NCI-H2196 (cell line): ENCODE measurements around the gene ARHGAP15.

Experiments
- DNase-seq: peaks from one replicate; lab custom pipeline; 2025; ENCODE audit not compliant: unreplicated experiment; lab: John Stamatoyannopoulos, UW

The ARHGAP15 gene

DNA sequence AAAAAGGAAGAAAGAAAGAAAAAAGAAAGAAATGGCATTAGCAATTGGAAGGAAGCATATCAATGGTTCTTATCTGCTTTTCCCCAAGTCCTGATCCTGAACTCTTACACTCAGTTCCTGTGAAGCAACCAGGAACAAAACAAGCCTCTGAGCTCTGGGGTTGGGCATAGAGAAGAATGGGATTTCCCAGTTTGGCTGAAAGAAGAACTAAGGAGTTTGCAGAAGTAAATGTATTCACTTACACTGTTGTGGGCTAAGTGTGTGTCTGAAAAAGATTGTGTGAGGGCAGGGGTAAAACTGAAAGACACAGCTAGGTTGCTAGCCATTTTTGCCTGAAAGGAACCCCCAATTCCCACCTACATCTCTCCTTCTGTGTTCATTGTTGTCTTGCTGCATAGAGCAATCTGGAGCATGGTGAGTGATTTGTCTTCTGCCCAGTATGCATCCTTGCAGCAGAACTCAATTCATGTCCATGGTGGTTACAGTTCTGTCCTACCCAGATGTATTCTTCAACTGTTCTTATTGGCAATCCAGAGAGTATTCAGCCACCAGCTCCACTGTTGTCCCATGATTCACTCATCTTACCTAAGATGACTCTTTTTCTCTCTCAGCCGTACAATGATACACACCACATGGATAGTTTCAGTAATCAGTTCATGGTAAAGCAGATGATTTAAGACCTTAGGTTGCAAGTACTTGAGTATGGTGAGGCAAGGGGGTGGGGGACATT, 348.7 kb downstream of the ARHGAP15 start:
- no peak for DNase-seq

DNA sequence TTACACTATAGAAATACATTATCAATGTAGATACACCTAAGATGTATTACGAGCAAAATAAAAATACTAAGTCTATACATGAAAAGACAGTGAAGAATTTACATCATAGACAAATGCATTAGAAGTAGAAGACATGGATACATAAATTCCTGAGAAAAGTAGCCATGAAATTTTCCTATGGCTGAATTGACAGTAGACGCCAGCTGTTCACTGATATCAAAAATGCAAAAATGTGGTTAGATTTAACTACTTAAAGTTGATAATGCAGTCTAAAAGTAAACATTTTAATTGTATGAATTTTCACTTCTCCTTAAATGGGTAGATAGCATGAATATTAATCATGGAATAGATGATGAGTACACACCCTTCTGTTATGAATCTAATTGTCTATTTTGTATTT, 350.9 kb downstream of the ARHGAP15 start:
- DNase-seq = no peak

DNA sequence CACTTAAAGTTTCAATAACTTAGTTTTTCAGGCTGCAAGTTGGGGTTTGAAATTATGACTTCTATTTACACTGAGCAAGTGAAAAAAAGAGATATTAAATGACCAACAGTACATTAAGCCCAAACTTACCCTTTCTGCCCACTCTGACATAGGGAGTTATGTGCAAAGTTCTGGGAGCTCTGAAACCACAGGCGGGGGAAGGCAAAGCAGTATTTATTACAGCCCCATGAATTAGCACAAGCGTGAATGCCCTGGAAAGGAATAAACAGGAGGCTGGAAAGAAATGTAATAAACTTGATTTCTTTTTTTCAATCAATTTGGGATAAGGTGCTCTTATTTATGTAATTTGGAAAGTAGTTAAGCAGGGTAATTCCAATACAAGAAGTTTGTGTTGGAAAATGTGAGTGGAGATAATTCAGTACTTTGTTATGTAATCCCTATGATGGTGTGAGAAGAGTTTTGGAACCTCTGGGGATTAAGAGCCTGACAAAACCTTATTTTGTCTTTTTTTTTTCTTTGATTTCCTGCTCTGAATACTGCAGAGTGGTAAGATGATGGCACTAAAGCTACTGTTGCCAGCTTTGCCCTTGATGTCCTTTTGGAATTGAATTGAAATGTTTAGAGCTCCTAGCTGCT, 351.5 kb downstream of the ARHGAP15 start:
- DNase-seq = no peak

DNA sequence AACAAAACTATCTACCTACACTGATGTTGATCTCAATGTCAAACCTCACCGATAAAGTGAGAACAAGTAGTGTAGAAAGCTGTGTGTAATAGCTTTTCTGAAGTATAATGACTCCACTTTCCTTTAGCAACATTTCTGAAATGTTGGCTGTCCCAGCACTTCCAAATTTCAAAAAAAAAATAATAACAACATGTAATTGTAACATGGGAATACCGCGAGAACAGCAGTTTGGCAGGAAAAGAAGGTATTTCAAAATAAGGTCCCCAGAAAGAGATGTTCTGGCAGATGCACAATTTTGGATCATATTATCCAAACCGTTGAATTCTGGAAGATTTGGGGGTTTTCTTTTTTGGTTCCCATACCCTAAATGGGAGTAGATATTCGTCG, 352.0 kb downstream of the ARHGAP15 start:
- no peak for DNase-seq

DNA sequence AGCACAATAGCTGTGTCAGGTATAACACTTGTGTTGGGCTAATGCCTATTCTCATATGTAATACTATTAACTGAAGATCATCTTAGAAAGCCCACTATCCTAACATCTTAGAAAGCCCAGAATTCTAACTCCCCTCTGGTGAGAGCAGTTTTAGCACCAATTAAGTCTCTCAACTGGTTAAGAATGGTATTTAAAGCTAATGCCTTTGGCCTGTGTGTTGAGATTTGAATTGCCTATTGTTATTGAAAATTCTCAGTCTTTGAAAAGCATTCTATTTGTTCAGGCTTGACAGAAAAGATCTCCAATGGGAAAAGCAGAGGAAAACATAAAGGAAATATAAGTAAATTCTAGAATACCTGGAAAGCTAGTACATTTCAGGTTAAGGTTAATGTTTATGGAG, 352.5 kb downstream of the ARHGAP15 start:
- DNase-seq = no peak

DNA sequence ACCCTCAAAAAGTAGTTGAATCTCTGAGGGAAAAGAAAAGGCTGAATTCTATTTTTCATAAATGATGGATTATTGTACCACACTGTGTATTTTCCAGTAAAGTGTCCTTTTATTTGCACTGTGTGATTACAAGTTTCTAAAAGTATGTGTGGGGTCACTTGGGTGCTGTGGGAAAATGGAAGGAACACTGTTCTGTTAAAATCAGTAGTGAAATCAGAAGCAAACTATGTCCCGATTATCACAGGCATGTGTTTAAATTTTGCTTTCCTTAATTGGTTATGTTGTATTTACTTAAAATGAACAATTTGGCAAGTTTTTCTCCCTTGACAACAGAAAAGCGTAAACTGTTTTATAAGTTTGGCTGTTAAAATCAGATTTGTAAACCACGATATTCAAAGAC, 353.1 kb downstream of the ARHGAP15 start:
- DNase-seq = no peak

- no peak for DNase-seq
These were observed 353.6 kb downstream of the ARHGAP15 start for GRCh38 chr2:143482771-143483170.

DNA sequence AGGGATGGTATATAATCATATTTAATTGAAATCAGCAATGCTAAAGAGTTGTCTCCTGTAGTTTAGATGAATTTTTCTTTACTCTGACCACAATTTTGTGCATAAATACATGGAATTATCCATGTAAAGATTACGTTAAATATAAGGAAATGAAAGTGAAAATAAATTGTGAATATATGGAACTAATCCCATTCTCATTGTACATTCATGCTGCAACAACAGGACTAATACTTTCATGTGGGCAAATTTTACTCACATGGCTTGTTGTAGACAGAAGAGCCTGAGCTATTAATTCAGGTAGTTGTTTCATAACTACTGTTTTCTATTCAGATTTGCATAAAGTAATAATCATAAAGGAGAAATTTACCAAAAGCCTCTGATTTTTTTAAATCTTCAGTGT, 357.8 kb downstream of the ARHGAP15 start:
- DNase-seq = no peak

- no peak for DNase-seq
These were observed 359.9 kb downstream of the ARHGAP15 start for GRCh38 chr2:143489145-143489544.

DNA sequence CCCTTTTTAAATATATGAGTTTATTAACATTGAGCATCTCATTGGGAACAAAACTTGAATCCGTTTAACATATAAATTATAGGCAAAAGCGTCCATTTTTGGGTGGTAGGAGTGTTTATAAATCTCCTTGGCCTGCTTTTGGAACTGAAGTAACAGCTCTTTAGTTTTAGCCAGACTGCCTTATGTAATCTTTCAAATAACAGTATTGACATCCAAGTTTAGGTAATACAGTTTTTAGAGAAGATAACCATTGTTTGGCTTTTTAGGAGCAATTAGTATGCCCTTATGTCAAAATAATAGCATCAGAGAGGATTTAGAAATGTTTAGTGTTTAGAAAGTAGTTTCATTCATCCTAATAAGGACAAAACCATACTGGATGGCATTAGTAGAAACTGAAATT, 361.9 kb downstream of the ARHGAP15 start:
- DNase-seq = no peak

DNA sequence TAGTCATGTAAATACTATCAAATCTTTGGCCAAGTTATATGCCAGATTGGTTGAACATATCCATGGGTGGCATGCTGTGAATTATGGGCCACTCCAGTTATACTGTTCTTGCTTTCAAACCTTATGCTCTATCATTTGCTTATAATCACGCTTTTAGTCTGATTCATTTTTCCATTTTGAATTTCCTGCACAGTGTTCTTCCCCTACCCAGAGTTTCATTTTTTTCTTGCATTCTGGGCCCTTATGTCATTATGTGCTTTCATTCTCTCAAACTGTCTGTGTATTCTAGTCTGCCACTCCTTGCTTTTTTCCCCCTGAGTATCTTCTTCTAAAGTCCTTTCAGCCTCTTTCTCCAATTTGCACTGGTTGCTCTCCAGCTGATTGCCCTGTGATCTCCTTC, 364.1 kb downstream of the ARHGAP15 start:
- no peak for DNase-seq

- DNase-seq = no peak
These were observed 368.5 kb downstream of the ARHGAP15 start for GRCh38 chr2:143497726-143498125.

- DNase-seq = no peak
These were observed 369.3 kb downstream of the ARHGAP15 start for GRCh38 chr2:143498496-143498895.

- no peak for DNase-seq
These were observed 369.8 kb downstream of the ARHGAP15 start for GRCh38 chr2:143499061-143499460.

- no peak for DNase-seq
These were observed 372.0 kb downstream of the ARHGAP15 start for GRCh38 chr2:143501106-143501676.

DNA sequence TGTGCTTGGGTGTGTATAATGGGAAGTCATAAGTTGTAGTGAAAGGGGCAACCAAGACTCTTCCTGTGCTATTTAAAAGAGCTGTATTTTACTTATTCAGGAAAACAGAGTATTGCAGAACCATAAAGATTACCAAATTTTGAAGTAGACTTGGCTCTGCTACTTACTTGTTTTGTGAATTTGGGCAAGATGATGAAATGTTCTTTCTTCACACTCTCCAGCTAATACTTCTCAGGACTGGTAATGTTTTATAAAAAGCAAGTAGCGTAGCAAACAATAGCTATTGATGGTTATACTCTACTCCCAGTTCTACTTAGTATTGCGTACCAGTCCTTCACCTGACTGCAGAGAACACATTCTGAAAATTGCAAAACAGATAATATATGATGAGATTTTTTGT, 374.1 kb downstream of the ARHGAP15 start:
- DNase-seq = no peak

DNA sequence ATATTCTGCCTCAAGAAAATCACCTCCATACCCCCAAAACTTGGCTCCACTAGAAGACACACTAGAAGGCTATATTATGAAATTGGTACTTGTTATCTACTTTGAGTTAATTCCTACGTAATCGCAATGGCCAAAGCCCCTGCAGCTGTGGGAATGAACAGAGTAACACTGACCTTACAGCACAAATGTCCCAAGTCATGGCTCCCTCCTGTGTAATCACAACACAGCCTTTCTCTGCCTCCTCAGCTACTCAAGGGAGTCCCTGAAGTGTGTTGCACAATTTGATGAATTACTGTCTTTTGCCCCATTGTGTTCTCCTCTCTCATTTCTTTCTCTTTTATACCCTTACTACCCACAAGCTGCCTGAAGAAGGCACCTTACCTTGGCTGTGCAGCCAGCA, 375.2 kb downstream of the ARHGAP15 start:
- no peak for DNase-seq

- DNase-seq = no peak
These were observed 376.3 kb downstream of the ARHGAP15 start for GRCh38 chr2:143505542-143505941.

DNA sequence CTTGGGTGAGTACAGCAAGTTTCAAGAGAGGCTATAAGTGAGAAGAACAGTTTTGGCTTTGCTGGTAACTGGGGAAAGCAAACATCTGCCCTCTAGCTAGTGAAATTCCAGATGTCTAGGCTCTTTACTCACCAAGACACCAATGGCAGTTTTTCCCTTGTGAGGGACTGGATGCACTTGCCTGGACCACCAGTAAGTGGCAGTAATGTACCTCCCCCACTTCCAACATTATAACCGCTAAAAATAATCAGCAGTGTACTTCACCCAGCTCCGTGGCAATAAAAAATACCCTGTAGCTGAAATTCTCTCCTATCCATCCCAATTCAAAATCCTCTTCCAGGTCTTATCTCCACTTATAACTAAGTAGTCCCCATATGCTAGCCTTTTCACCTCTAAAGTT, 383.9 kb downstream of the ARHGAP15 start:
- no peak for DNase-seq

- no peak for DNase-seq
These were observed 385.2 kb downstream of the ARHGAP15 start for GRCh38 chr2:143514413-143514812.

DNA sequence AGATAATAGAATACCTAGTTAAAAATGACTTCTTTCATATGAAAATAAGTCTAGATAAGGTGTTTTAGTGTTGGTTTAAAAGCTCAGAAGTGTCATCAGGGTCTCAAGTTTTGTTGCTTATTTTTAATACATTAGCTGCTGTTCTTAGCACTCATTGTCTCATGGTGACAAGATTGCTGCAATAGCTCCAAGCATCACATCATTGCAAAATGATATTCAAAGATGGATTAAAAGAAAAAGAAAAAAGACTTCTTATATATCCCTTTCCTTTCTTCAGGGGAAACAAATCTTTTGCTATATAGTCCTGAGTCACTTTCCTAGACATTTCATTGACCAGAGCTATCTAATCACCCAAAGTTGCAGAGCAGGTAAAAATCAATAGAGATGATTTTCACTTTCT, 386.1 kb downstream of the ARHGAP15 start:
- no peak for DNase-seq

DNA sequence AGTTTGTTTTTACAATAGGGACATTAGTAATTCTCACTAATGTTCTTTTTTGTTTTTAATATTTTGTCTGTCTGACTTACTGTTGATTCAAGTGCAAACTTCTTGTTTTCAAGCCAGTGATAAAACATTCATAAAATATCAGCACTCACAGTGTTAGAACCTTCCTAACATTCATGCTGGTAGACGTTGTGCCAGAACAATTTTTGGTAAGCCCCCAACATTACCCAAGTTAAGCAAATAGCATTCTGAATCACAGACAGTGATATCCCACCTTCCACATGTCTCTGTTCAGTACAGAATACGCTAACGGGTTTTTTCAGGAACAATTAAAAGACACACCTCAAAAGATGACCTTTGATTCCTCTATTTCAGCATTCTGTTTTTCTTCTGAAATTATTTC, 390.3 kb downstream of the ARHGAP15 start:
- DNase-seq = no peak

DNA sequence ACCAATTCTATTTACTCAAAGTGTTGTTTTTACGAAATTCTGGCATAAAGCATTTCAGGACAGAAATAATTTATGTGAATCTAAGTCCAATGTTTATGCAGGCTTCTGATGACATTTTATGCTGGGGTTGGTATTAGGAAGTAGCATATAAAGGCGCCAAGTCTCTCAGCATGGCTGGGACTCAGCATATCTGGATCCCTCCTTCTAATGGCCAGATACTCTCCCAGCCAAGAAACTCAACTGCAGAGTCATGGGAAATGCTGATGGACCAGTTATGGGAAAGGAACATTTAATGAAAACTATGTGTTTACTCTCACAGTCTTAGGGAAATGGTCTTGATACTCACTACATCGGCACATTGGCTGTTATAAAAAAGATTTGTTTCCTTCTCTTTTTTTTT, 392.2 kb downstream of the ARHGAP15 start:
- no peak for DNase-seq
